IPS DF 6.9 (cell line): ENCODE results near the gene WAC.

ENCODE experiments used
- DNase-seq: peaks from one replicate; pipeline ENCODE4 v3.0.0-alpha.2; 2013; ENCODE audit warnings: low read depth, low spot score
- H3K27ac ChIP-seq: one replicate; pipeline ENCODE4 v1.5.1; 2013; ENCODE audit warnings: low read length, control low read depth
- H3K27me3 ChIP-seq: 2 replicates; pipeline ENCODE4 v1.6.1; 2013; ENCODE audit warnings: mild to moderate bottlenecking, low read length; ENCODE audit not compliant: control insufficient read depth, insufficient read depth
- H3K36me3 ChIP-seq: 2 replicates; pipeline ENCODE4 v1.6.1; 2013; ENCODE audit warnings: low read length; ENCODE audit not compliant: control insufficient read depth, insufficient read depth
- H3K4me1 ChIP-seq: 2 replicates; pipeline ENCODE4 v1.6.1; 2013; ENCODE audit warnings: low read length; ENCODE audit not compliant: control insufficient read depth, insufficient read depth
- H3K4me3 ChIP-seq: 2 replicates; pipeline ENCODE4 v1.5.1; 2013; ENCODE audit warnings: mild to moderate bottlenecking, low read length
- H3K9me3 ChIP-seq: 2 replicates; pipeline ENCODE4 v1.6.1; 2013; ENCODE audit warnings: low read length, inconsistent platforms; ENCODE audit not compliant: control insufficient read depth, insufficient read depth
- WGBS: extraction: QIAGEN DNeasy Blood & Tissue Kit; methylation state at CpG from one replicate; pipeline ENCODE4 v1.1.7; 2013; ENCODE audit warnings: mixed read lengths, missing lambda C conversion rate; ENCODE audit not compliant: insufficient read length, insufficient coverage; 5-methylcytosine and 5-hydroxymethylcytosine counted together

WAC gene

GRCh38 chr10:28533186-28533564, 257 bp downstream of the WAC start:
- H3K36me3 ChIP-seq = peaks cover 4% of the 10 kb centered on the region; the same call in 1 of the 2 replicates
- H3K27ac ChIP-seq = no peak overlapping the region
- H3K9me3 ChIP-seq = no peaks in the 10 kb centered on the region
- no peaks in the 10 kb centered on the region for H3K4me1 ChIP-seq
- H3K27me3 ChIP-seq = no peaks in the 10 kb centered on the region
- no peak for DNase-seq
- H3K4me3 ChIP-seq = peak overlapping the region; percentile 84
- WGBS = no CpG with 5 or more reads among the region's 52 CpGs

- no peaks in the 10 kb centered on the region for H3K27me3 ChIP-seq
- H3K27ac ChIP-seq = no peak overlapping the region
- H3K4me3 ChIP-seq = peak overlapping the region; percentile 84
- peaks cover 8% of the 10 kb centered on the region; the same call in 1 of the 2 replicates for H3K36me3 ChIP-seq
- no CpG with 5 or more reads among the region's 64 CpGs for WGBS
- no peaks in the 10 kb centered on the region for H3K9me3 ChIP-seq
- DNase-seq = no peak
- no peaks in the 10 kb centered on the region for H3K4me1 ChIP-seq
Observed at GRCh38 chr10:28533571-28534304, 820 bp downstream of the WAC start.

- Histone ChIP-seq H3K27ac (no peak overlapping the region), H3K9me3 (no peaks in the 10 kb centered on the region), H3K27me3 (no peaks in the 10 kb centered on the region), H3K4me1 (no peaks in the 10 kb centered on the region), H3K36me3 (peaks cover 8% of the 10 kb centered on the region; the same call in 1 of the 2 replicates), H3K4me3 (no peak overlapping the region)
- no peak for DNase-seq
- WGBS = no CpG with 5 or more reads among the region's 6 CpGs
Observed at GRCh38 chr10:28535846-28536245, 2.9 kb downstream of the WAC start.

GRCh38 chr10:28538595-28538994, 5.7 kb downstream of the WAC start:
- Histone ChIP-seq H3K9me3 (no peaks in the 10 kb centered on the region), H3K36me3 (peaks cover 8% of the 10 kb centered on the region; the same call in 1 of the 2 replicates), H3K27me3 (no peaks in the 10 kb centered on the region), H3K4me3 (no peak overlapping the region), H3K27ac (no peak overlapping the region), H3K4me1 (no peaks in the 10 kb centered on the region)
- DNase-seq = no peak
- no CpG with 5 or more reads among the region's 1 CpG for WGBS

DNA sequence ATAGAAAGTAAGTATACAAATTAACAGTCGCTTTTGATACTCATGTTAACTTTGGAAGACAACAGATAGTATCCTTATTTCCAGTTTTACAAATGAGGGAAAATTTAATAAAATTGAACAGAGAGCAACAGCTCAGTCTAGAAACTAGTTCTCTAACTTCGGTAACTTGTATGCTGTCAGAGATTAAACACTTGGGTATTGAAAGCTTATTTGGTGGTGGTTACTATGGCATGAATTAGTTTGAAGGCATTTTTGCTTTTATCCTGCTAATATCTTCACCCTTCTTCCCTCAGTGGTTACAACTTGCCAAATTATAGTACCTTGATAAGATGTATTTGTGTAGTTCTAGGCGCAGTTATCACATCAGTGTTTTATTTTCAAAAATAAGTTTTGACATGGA, 7.2 kb downstream of the WAC start:
- Histone ChIP-seq H3K9me3 (no peaks in the 10 kb centered on the region), H3K27me3 (no peaks in the 10 kb centered on the region), H3K27ac (no peak overlapping the region), H3K36me3 (peaks cover 10% of the 10 kb centered on the region; the same call in 1 of the 2 replicates), H3K4me3 (no peak overlapping the region), H3K4me1 (no peaks in the 10 kb centered on the region)
- no CpG with 5 or more reads among the region's 3 CpGs for WGBS
- DNase-seq = no peak

- peaks cover 7% of the 10 kb centered on the region; the same call in 1 of the 2 replicates for H3K36me3 ChIP-seq
- H3K27ac ChIP-seq = no peak overlapping the region
- no peaks in the 10 kb centered on the region for H3K27me3 ChIP-seq
- no peaks in the 10 kb centered on the region for H3K9me3 ChIP-seq
- no peak overlapping the region for H3K4me3 ChIP-seq
- no CpG with 5 or more reads among the region's 3 CpGs for WGBS
- H3K4me1 ChIP-seq = no peaks in the 10 kb centered on the region
- no peak for DNase-seq
Observed at GRCh38 chr10:28541717-28542365, 8.9 kb downstream of the WAC start.

GRCh38 chr10:28542728-28543127, 9.8 kb downstream of the WAC start:
- Histone ChIP-seq H3K27ac (no peak overlapping the region), H3K36me3 (peaks cover 7% of the 10 kb centered on the region; the same call in 1 of the 2 replicates), H3K4me3 (no peak overlapping the region), H3K4me1 (no peaks in the 10 kb centered on the region), H3K9me3 (no peaks in the 10 kb centered on the region), H3K27me3 (no peaks in the 10 kb centered on the region)
- DNase-seq = no peak

DNA sequence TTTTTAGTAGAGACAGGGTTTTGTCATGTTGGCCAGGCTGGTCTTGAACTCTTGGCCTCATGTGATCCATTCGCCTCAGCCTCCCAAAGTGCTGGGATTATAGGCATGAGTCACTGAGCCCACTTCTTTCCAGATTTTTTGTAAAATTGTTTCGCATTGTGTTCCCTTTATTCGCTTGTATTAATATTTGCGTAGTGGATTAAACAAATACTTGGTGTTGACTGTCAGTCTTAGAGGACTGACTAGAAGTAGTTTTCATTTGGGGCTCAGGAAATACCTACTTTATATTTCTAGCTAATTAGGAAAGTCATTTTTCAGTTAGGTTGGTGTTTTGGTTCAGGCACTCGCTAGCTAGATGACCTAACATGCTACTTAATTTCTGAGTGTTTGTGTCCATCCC, 11.1 kb downstream of the WAC start:
- no peaks in the 10 kb centered on the region for H3K27me3 ChIP-seq
- WGBS = no CpG with 5 or more reads among the region's 5 CpGs
- no peaks in the 10 kb centered on the region for H3K9me3 ChIP-seq
- H3K36me3 ChIP-seq = peaks cover 2% of the 10 kb centered on the region; the same call in 1 of the 2 replicates
- no peaks in the 10 kb centered on the region for H3K4me1 ChIP-seq
- no peak for DNase-seq
- no peak overlapping the region for H3K4me3 ChIP-seq
- no peak overlapping the region for H3K27ac ChIP-seq

DNA sequence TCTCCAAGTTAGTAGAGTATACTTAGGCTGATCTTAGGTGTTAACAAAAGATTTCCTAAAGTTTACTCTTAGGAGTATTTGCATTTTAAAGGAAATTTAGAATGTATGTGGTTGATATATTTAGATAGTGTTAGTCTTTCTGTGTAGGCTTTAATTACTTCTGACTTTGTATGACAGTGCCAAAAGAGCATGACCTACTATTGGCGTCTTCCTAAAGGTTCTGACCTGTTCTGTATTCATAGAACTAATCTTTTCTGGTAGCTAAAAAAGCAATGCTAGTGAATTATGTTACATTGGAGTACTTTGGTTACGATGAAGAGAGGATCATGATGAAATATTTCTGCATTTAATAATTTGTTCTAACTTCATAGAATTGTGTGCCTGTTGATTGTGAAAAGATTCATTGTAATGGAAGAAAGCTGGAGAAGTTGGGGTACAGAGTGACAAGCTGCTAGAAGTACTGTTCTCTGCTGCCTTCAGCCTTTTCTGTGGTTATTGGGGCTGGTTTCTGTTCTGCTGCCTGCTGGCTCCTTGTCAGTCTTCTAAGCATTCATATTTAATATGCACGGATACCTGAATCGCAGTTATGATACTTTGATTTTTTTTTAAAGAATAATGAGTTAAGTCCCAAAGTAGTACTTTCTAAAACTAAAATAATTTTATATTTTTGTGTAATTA, 13.2 kb downstream of the WAC start:
- H3K27ac ChIP-seq = no peak overlapping the region
- no peaks in the 10 kb centered on the region for H3K27me3 ChIP-seq
- peaks cover 5% of the 10 kb centered on the region; the same call in 1 of the 2 replicates for H3K36me3 ChIP-seq
- no peaks in the 10 kb centered on the region for H3K4me1 ChIP-seq
- no peak for DNase-seq
- no CpG with 5 or more reads among the region's 4 CpGs for whole genome bisulfite sequencing
- no peaks in the 10 kb centered on the region for H3K9me3 ChIP-seq
- no peak overlapping the region for H3K4me3 ChIP-seq

GRCh38 chr10:28548781-28549498, 16.0 kb downstream of the WAC start:
- H3K4me1 ChIP-seq = no peaks in the 10 kb centered on the region
- no peaks in the 10 kb centered on the region for H3K9me3 ChIP-seq
- H3K4me3 ChIP-seq = no peak overlapping the region
- H3K36me3 ChIP-seq = peaks cover 3% of the 10 kb centered on the region; the same call in 1 of the 2 replicates
- no CpG with 5 or more reads among the region's 2 CpGs for WGBS
- DNase-seq = no peak
- no peak overlapping the region for H3K27ac ChIP-seq
- H3K27me3 ChIP-seq = no peaks in the 10 kb centered on the region
